GM12891 (cell line): ENCODE results near the gene SLX4IP.

Experiments used
- POLR2A ChIP-seq: IDR thresholded peaks from 2 replicates; pipeline ENCODE4 v1.6.1; 2011; ENCODE audit warnings: low read depth, low read length, control low read depth
- TAF1 ChIP-seq: IDR thresholded peaks from 2 replicates; pipeline ENCODE4 v1.6.1; 2011; ENCODE audit warnings: low read depth, low read length, control low read depth

DNA sequence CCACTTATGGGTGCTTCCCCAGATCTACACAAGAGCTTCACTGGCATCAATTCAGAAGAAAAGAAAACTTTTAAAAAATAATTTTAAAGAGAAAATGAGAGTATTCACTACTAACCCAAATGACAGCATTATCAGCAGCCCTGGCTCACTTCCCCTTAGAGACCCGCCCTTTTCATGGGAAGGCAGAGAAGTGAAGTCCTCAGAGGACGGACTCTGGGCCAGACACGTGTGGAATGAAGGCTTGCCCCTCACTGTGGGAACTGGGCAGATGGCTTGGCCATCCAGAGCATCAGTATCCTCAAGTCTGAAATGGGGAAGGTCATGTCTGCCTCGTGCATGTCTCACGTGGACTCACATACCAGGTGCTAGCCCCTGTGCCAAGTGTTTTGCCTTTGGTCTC, 175.1 kb downstream of the SLX4IP start:
- no peak for TF ChIP-seq POLR2A
- TF ChIP-seq TAF1 = no peak
